ENCODE results near the gene DLAT.
A peak's percentile ranks its signal among the peaks of the same experiment; 100 is the strongest.

Gene DLAT

GRCh38 chr11:112024773-112025678 lies at the start of gene DLAT (continued):
- no peak for TF ChIP-seq OSR2 (tag by site-specific recombination; IDR thresholded peaks at IDR 0.05)

DNA sequence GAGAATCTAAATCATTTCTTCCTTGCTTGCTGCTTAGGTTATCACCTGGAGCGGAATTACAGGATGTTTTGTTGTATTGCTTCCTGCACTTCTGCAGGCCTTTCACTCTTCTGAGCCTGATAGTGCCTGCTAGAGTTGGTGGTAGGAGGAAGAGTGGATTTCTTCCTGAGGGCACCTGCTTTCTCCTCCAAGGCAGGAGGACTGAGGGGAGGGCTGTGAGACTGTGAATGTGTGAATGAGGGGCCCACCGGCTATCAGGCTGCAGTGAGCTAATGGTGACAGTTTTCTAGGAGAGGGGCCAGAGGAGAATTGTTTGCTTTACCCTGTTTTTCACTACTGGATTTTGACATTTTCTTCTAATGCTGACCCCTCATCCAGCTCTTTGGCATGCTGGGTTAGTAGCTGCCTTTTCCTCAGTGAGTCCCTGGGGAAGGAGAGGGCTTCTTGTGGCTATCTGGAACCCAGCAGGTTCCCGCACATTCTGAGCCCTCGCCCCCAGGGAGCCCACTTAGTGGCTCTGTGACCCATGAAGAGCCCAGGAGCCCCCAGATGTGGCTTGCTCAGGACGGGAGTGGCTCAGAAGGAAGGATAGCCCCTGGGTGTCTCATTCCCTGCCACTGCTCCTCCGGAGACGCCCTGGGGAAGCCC lies 49.0 kb upstream of the DLAT start:
- H3K27ac ChIP-seq (ENCODE audit: extremely low read depth, low read depth, low read length) = peak overlapping the region; percentile 5; the same call in 1 of the 2 replicates
- H3K4me1 ChIP-seq (ENCODE audit: control insufficient read depth, insufficient read depth, low read length) = peaks cover 13% of the 10 kb centered on the region
- H3K36me3 ChIP-seq (ENCODE audit: control insufficient read depth in 2 of 2, insufficient read depth in 1 of 2, low read length in 2 of 2) = peaks cover 0 to 15% of the 10 kb centered on the region in 2 experiments; a peak in 1 of 3 replicates
- CTCF ChIA-PET = interaction anchor here (0.7 to 7.8 kb wide), 5 partner anchors 14 to 1366 kb away, joined by 3 to 166 read pairs (median 9); no protein-coding TSS in a partner anchor
- POLR2A ChIA-PET = interaction anchor here (0.6 to 1.0 kb wide), 2 partner anchors 105 to 189 kb away, joined by 3 to 4 read pairs; partner anchors contain the start of gene ALG9
- H3K9me3 ChIP-seq (ENCODE audit: control insufficient read depth, insufficient read depth, low read depth, low read length) = no peaks in the 10 kb centered on the region
- no peak overlapping the region for H3K4me3 ChIP-seq (ENCODE audit: low read depth, low read length)
- no peak for TF ChIP-seq TSHZ1 (tag by site-specific recombination; IDR thresholded peaks at IDR 0.05; ENCODE audit: borderline replicate concordance)
- TF ChIP-seq ZBTB20 (tag by site-specific recombination; IDR thresholded peaks at IDR 0.05) = peak; percentile 25; the same call in 1 of the 2 replicates
- peak; percentile 88 for TF ChIP-seq ZNF692 (tag by site-specific recombination; IDR thresholded peaks at IDR 0.05)
- TF ChIP-seq ZNF140 (tag by site-specific recombination; IDR thresholded peaks at IDR 0.05) = no peak
- no peak for TF ChIP-seq ZBTB8A (tag by site-specific recombination; IDR thresholded peaks at IDR 0.05)
- no peak for TF ChIP-seq ZNF335 (tag by site-specific recombination; conservative IDR thresholded peaks at IDR 0.05)
- no peak for TF ChIP-seq ZNF248 (tag by site-specific recombination; IDR thresholded peaks at IDR 0.05)
- TF ChIP-seq OSR2 (tag by site-specific recombination; IDR thresholded peaks at IDR 0.05) = peak; percentile 34
- TF ChIP-seq, protein P1, sequence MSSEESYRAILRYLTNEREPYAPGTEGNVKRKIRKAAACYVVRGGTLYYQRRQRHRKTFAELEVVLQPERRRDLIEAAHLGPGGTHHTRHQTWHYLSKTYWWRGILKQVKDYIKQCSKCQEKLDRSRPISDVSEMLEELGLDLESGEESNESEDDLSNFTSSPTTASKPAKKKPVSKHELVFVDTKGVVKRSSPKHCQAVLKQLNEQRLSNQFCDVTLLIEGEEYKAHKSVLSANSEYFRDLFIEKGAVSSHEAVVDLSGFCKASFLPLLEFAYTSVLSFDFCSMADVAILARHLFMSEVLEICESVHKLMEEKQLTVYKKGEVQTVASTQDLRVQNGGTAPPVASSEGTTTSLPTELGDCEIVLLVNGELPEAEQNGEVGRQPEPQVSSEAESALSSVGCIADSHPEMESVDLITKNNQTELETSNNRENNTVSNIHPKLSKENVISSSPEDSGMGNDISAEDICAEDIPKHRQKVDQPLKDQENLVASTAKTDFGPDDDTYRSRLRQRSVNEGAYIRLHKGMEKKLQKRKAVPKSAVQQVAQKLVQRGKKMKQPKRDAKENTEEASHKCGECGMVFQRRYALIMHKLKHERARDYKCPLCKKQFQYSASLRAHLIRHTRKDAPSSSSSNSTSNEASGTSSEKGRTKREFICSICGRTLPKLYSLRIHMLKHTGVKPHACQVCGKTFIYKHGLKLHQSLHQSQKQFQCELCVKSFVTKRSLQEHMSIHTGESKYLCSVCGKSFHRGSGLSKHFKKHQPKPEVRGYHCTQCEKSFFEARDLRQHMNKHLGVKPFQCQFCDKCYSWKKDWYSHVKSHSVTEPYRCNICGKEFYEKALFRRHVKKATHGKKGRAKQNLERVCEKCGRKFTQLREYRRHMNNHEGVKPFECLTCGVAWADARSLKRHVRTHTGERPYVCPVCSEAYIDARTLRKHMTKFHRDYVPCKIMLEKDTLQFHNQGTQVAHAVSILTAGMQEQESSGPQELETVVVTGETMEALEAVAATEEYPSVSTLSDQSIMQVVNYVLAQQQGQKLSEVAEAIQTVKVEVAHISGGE (tag by site-specific recombination; conservative IDR thresholded peaks at IDR 0.05; ENCODE audit: low read depth) = no peak
- no peak for TF ChIP-seq ZXDB (tag by site-specific recombination; IDR thresholded peaks at IDR 0.05)
- TF ChIP-seq KLF17 (tag by site-specific recombination; IDR thresholded peaks at IDR 0.05) = no peak
- no peak for TF ChIP-seq ZNF16 (tag by site-specific recombination; IDR thresholded peaks at IDR 0.05; ENCODE audit: low read depth)
- no peak for TF ChIP-seq ZFP3 (tag by site-specific recombination; IDR thresholded peaks at IDR 0.05; ENCODE audit: low read depth)
- TF ChIP-seq ZNF571 (tag by site-specific recombination; IDR thresholded peaks at IDR 0.05) = no peak
- no peak for TF ChIP-seq ZNF701 (tag by site-specific recombination; IDR thresholded peaks at IDR 0.05)
- no peak for TF ChIP-seq REPIN1 (tag by site-specific recombination; IDR thresholded peaks at IDR 0.05; ENCODE audit: low read depth)
- 0 out of 2 replicates have a peak, but pooled peaks have one; percentile 20 for TF ChIP-seq FEZF1 (tag by site-specific recombination; IDR thresholded peaks at IDR 0.05)
- no peak for TF ChIP-seq ZNF510 (tag by site-specific recombination; IDR thresholded peaks at IDR 0.05; ENCODE audit: insufficient replicate concordance)
- peak; percentile 51; the same call in 1 of the 2 replicates for TF ChIP-seq PRDM1 (tag by site-specific recombination; IDR thresholded peaks at IDR 0.05)
- no peak for TF ChIP-seq GLI4 (tag by site-specific recombination; IDR thresholded peaks at IDR 0.05)
- TF ChIP-seq KLF9 (tag by site-specific recombination; IDR thresholded peaks at IDR 0.05; ENCODE audit: low read depth) = no peak
- TF ChIP-seq ZFP69B (tag by site-specific recombination; IDR thresholded peaks at IDR 0.05) = peak; percentile 60; the same call in 1 of the 2 replicates
- no peak for TF ChIP-seq ZNF837 (tag by site-specific recombination; IDR thresholded peaks at IDR 0.05)
- TF ChIP-seq ZNF561 (tag by site-specific recombination; IDR thresholded peaks at IDR 0.05; ENCODE audit: borderline replicate concordance) = no peak
- no peak for TF ChIP-seq ZNF10 (tag by site-specific recombination; IDR thresholded peaks at IDR 0.05)
- no peak for TF ChIP-seq ZNF121 (tag by site-specific recombination; IDR thresholded peaks at IDR 0.05)

Measured in HEK293 (cell line).